Activated T-cell treated with anti-CD3 and anti-CD28 coated beads, Interleukin-2, amount 50 U/mL, for 72 hours (primary cell): ENCODE measurements around the gene SRD5A1. TPM values are rescaled to one million over a fixed set of nuclear protein-coding genes. Genes with fewer than 3 reads are reported as not detected.

Experiments used
- ATAC-seq, 2 donors: fragments of 150-1000 bp; cut with Tn5 transposase; replicated peaks in 1 of 2; 2 replicates each; pipeline ENCODE4 v1.10.0; 2021; ENCODE audit warnings: moderate library complexity in 2 of 2, mild to moderate bottlenecking in 1 of 2
- DNase-seq, 2 donors: peaks; one replicate each; pipeline ENCODE4 v3.0.0; 2021 to 2022; ENCODE audit warnings: mixed read lengths in 1 of 2
- H3K27ac Mint-ChIP-seq: one replicate; pipeline ENCODE4 v1.8.0; 2022; ENCODE audit warnings: mild to moderate bottlenecking, moderate library complexity, mixed read lengths
- H3K27me3 Mint-ChIP-seq: one replicate; pipeline ENCODE4 v1.8.0; 2022; ENCODE audit warnings: low read depth, mixed read lengths
- H3K36me3 Mint-ChIP-seq, 2 donors: one replicate each; pipeline ENCODE4 v1.8.0; 2022; ENCODE audit warnings: mixed read lengths in 2 of 2, mild to moderate bottlenecking in 1 of 2; ENCODE audit not compliant: insufficient read depth in 2 of 2
- H3K4me1 Mint-ChIP-seq: one replicate; pipeline ENCODE4 v1.8.0; 2022; ENCODE audit warnings: low read depth, mixed read lengths
- H3K4me3 Mint-ChIP-seq, 2 donors: one replicate each; pipeline ENCODE4 v1.8.0; 2022; ENCODE audit warnings: mild to moderate bottlenecking in 2 of 2, mixed read lengths in 2 of 2, moderate library complexity in 2 of 2
- H3K9me3 Mint-ChIP-seq, 2 donors: one replicate each; pipeline ENCODE4 v1.8.0; 2022; ENCODE audit warnings: mixed read lengths in 2 of 2
- total RNA-seq, 2 donors: library from RNA; stranded (reverse); gene quantifications; one replicate each; pipeline ENCODE4 v1.2.3, GENCODE V29; 2022

Gene SRD5A1
- total RNA-seq, 2 donors from 2014 or later = 16.4 to 22.8 TPM

DNA sequence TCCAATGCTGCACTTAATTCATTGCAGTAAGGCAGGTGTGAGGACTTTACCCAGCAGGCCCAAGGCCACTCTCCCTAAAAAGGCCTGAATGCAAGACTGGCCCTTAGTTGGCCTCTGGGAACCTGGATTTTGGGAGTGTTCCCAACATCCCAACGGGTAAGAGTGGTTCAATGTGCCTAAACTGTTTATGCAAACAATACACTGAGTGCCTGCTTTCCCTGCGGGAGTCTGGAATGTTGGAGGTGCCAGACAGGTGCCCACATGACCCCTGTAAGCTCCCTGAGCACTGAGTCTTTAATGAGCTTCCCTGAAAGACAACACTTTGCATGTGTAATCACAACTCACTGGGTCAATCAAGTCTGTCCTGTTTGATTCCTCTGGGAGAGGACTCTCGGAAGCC, 37.8 kb upstream of the SRD5A1 start:
- DNase-seq (no peak), ATAC-seq (no peak)
- Mint-ChIP-seq H3K9me3 (no peaks in the 10 kb centered on the region), H3K4me1 (peaks cover 1% of the 10 kb centered on the region), H3K4me3 (no peak overlapping the region), H3K27me3 (no peaks in the 10 kb centered on the region), H3K27ac (no peak overlapping the region), H3K36me3 (peaks cover 7 to 17% of the 10 kb centered on the region in 2 donors)

DNA sequence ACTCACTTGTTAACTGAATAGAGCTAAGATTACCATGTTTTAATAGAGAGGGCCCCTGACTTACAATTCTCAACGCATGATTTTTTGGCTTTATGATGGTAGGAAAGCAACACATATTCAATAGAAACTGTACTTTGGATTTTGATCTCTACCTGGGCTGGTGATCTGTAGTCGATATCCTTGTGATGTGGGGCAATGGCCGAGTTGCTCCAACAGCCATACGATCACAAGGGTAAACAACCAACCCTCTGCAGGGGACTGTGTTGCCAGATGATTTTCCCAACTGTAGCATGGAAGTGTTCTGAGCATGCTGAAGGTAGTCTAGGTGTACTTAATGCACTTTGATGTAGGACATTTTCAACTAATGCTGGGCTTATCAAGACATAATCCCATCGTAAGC, 36.9 kb upstream of the SRD5A1 start:
- H3K27ac Mint-ChIP-seq = no peak overlapping the region
- no peaks in the 10 kb centered on the region for H3K9me3 Mint-ChIP-seq
- H3K4me3 Mint-ChIP-seq = no peak overlapping the region
- peaks cover 7 to 27% of the 10 kb centered on the region in 2 donors for H3K36me3 Mint-ChIP-seq
- no peak for DNase-seq
- no peaks in the 10 kb centered on the region for H3K27me3 Mint-ChIP-seq
- ATAC-seq = no peak
- H3K4me1 Mint-ChIP-seq = peaks cover 4% of the 10 kb centered on the region

DNA sequence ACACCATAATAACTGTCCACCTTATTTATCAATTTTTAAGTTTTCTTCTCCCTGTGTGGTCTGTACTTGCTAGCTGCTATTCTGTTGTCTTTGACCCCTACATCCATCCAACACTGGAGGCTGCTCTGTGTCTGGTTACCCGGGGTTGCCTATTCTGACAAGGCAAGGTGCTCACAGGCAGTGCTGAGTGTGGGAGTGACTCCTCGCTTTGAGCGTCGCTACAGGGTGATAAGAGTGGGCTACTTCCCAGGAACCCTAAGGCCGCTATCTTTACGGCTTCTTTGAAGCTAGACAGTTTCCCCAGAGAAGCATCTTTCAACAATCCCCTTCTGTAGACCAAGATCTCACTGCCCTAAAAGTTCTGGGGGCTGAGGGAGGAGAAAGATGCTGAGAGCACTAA, 35.7 kb upstream of the SRD5A1 start:
- peaks cover 7 to 35% of the 10 kb centered on the region in 2 donors for H3K36me3 Mint-ChIP-seq
- H3K4me1 Mint-ChIP-seq = peaks cover 4% of the 10 kb centered on the region
- peak overlapping the region; percentile 13 for H3K27ac Mint-ChIP-seq
- H3K27me3 Mint-ChIP-seq = no peaks in the 10 kb centered on the region
- DNase-seq (no peak), ATAC-seq (no peak)
- H3K4me3 Mint-ChIP-seq = no peak overlapping the region
- H3K9me3 Mint-ChIP-seq = no peaks in the 10 kb centered on the region

DNA sequence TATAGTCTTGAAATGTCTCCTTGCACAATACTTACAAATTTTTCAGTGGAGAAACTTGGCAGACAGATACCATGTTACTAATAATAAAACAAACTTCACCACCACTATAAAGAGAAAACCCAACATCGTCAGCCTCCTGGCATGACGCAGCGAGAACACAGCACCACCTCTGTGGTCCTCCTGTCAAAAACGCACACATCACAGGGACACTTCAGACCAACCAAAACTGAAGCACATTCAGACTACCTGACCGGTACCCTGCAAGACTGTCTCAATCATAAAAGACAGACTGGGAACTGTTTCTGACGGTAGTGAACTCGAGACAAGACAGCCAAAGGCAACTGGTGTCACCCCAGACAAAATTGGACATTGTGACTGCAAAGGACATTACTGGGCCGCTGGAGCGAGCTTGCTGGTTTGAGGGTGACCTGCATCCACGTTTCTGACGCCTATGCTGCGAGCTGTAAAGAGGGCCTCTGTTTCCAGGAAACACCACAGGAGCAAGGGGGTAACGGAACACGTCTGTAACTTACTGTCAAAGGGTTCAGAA, 34.8 kb upstream of the SRD5A1 start:
- H3K9me3 Mint-ChIP-seq = no peaks in the 10 kb centered on the region
- H3K4me1 Mint-ChIP-seq = peaks cover 4% of the 10 kb centered on the region
- no peaks in the 10 kb centered on the region for H3K27me3 Mint-ChIP-seq
- DNase-seq = no peak
- no peak for ATAC-seq
- H3K27ac Mint-ChIP-seq = no peak overlapping the region
- H3K36me3 Mint-ChIP-seq = peaks cover 9 to 39% of the 10 kb centered on the region in 2 donors
- no peak overlapping the region for H3K4me3 Mint-ChIP-seq

DNA sequence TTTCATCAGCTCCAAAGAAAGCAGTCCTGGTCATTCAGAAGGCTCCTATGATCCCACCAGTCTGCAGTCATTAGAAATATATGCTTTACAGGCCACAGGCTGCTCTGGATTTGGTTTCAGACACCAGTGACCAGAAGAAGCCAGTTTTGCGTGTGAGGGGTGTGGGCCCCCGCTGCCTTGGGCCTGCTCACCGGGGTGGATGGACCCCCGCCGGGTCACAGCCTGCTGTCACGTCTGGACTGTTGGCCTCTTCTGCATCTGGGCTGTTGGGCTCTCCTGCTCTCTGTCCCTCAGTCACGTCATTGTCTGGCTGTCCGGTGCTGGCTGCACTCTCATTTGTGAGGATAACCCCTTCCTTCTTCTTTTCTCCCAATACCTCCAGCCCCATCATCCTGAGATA, 33.5 kb upstream of the SRD5A1 start:
- ATAC-seq = no peak

DNA sequence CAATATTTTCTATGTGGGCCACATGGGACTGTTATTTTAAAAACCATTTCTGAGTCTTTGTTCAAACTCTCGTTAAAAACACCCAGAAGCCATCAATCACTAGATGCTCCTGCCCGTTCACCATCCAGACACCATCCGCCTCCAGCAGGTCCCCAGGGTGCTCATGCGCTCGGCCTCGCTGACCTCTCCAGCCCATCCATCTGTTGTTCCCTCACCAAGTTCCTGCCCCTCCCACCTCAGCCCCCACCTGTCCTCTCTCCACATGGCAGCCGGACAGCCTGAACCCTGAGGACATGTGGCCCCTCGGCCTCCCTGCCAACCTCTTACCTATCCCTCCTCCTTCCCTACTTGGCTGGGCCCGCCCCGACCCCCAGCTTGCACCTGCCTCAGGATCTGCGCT, 32.0 kb upstream of the SRD5A1 start:
- Mint-ChIP-seq H3K36me3 (peaks cover 16 to 51% of the 10 kb centered on the region in 2 donors), H3K27ac (no peak overlapping the region), H3K9me3 (no peaks in the 10 kb centered on the region), H3K4me3 (no peak overlapping the region), H3K27me3 (no peaks in the 10 kb centered on the region), H3K4me1 (peaks cover 4% of the 10 kb centered on the region)
- DNase-seq = no peak
- ATAC-seq = no peak

More for the DNA sequence above, 33.5 kb upstream of the SRD5A1 start:
- Mint-ChIP-seq H3K4me3 (no peak overlapping the region), H3K27ac (no peak overlapping the region), H3K36me3 (peaks cover 12 to 43% of the 10 kb centered on the region in 2 donors), H3K27me3 (no peaks in the 10 kb centered on the region), H3K9me3 (no peaks in the 10 kb centered on the region), H3K4me1 (peaks cover 4% of the 10 kb centered on the region)
- DNase-seq = no peak

DNA sequence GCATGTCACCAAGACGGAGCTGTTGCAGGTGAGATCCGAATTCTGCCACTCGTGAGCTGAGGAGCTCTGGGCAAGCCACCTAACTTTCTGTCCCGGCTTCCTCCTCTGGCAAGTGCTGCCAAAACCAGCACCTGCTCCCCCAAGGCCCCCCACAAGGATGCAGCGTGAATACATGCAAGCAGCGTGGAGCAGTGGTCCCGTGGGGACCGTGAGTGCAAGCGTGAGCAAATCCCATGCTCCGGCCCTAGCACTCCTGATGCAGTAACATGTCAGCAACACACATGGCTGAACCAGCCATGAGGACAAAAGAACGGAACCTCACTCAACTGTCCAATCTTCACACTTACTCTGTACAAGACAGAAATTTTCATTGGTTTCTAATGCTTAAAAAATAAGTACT, 31.4 kb upstream of the SRD5A1 start:
- H3K4me1 Mint-ChIP-seq = peaks cover 4% of the 10 kb centered on the region

DNA sequence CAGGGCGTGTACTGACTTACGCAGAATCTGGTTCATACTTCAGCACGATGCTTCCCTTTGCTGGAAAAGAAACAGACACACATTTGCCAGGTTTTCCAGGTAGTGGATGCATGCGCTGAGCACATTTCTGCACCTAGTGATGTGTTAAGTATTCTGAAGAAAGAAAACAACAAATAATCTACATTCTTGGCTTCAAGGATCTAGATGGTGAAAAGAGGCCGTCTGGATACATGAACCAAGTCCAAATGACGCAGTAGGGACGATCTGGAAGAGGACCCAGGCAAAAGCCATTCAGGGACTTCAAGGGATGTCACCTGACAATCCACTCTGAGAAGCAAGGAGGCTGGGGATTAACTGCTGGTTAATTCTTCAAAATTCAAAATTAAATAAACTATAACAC, 30.8 kb upstream of the SRD5A1 start:
- Mint-ChIP-seq H3K9me3 (no peaks in the 10 kb centered on the region), H3K27ac (no peak overlapping the region), H3K27me3 (no peaks in the 10 kb centered on the region), H3K4me1 (peaks cover 4% of the 10 kb centered on the region), H3K36me3 (peaks cover 14 to 52% of the 10 kb centered on the region in 2 donors), H3K4me3 (no peak overlapping the region)
- DNase-seq = no peak
- ATAC-seq = no peak

More for the DNA sequence above, 31.4 kb upstream of the SRD5A1 start:
- no peak overlapping the region for H3K4me3 Mint-ChIP-seq
- no peak for DNase-seq
- no peak overlapping the region for H3K27ac Mint-ChIP-seq
- H3K9me3 Mint-ChIP-seq = no peaks in the 10 kb centered on the region
- peaks cover 14 to 49% of the 10 kb centered on the region in 2 donors for H3K36me3 Mint-ChIP-seq
- no peaks in the 10 kb centered on the region for H3K27me3 Mint-ChIP-seq
- no peak for ATAC-seq

DNA sequence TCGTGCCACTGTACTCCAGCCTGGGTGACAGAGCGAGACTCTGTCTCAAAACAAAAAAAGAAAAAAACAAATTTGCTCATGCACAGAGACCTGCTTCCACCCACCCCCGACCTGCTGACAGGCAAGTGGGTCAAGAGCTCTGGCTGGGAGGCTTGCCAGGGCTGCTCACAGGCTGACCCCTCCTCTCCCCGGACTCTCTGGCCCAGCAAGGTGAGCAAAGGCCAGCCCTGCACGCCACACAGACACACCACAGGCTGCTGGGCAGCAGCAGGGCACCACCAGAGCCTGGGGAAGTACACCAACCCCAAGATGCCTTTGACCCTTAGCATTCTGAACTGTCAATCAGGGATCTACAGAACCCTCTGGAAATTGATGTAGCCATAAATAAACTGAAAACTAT, 29.6 kb upstream of the SRD5A1 start:
- DNase-seq (no peak), ATAC-seq (no peak)
- no peaks in the 10 kb centered on the region for H3K9me3 Mint-ChIP-seq
- H3K4me1 Mint-ChIP-seq = peaks cover 4% of the 10 kb centered on the region
- H3K27ac Mint-ChIP-seq = no peak overlapping the region
- no peaks in the 10 kb centered on the region for H3K27me3 Mint-ChIP-seq
- H3K36me3 Mint-ChIP-seq = peaks cover 15 to 56% of the 10 kb centered on the region in 2 donors
- no peak overlapping the region for H3K4me3 Mint-ChIP-seq

DNA sequence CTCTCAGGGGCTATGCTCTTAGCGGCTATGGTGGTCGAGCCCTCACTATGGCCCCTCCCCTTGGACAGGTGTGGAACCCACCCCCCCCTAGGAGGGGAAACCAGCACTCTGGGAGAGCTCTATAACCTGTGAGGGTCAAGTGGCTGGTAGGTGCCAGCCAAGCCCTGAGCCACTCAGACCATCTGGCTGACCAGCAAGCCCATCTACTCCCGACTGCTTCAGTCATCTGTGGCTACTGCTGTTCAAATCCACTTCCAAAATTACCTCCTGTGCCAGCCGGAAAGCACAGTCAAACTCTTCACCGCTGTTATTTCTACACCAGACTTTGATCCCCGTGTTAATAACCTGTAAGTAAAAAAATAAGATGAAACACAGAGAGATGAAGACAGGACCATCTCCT, 28.9 kb upstream of the SRD5A1 start:
- H3K9me3 Mint-ChIP-seq = no peaks in the 10 kb centered on the region
- H3K4me1 Mint-ChIP-seq = peaks cover 4% of the 10 kb centered on the region
- no peak overlapping the region for H3K4me3 Mint-ChIP-seq
- H3K36me3 Mint-ChIP-seq = peaks cover 15 to 53% of the 10 kb centered on the region in 2 donors
- DNase-seq (no peak), ATAC-seq (no peak)
- H3K27ac Mint-ChIP-seq = no peak overlapping the region
- H3K27me3 Mint-ChIP-seq = no peaks in the 10 kb centered on the region

DNA sequence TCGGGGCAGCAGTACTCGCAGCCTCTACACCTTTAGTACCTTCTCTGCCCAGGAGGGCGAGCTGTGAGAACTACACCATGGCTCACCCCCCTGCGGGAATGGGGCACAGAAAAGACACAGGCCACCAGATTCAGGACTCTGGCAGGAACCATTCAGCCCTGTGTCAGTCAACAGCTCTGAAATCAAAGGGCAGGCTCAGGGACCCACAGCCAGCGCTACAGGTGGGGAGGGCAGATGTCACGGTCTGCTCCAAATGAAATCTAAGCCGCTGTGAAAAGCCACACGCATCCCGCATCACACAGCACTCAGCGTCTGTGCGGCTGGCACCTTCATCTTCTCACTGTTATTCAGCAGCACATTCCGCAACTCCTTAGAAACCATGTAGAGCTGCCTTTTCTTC, 28.3 kb upstream of the SRD5A1 start:
- peaks cover 4% of the 10 kb centered on the region for H3K4me1 Mint-ChIP-seq
- no peaks in the 10 kb centered on the region for H3K9me3 Mint-ChIP-seq
- ATAC-seq (no peak), DNase-seq (no peak)
- no peaks in the 10 kb centered on the region for H3K27me3 Mint-ChIP-seq
- H3K27ac Mint-ChIP-seq = no peak overlapping the region
- peaks cover 13 to 55% of the 10 kb centered on the region in 2 donors for H3K36me3 Mint-ChIP-seq
- no peak overlapping the region for H3K4me3 Mint-ChIP-seq

DNA sequence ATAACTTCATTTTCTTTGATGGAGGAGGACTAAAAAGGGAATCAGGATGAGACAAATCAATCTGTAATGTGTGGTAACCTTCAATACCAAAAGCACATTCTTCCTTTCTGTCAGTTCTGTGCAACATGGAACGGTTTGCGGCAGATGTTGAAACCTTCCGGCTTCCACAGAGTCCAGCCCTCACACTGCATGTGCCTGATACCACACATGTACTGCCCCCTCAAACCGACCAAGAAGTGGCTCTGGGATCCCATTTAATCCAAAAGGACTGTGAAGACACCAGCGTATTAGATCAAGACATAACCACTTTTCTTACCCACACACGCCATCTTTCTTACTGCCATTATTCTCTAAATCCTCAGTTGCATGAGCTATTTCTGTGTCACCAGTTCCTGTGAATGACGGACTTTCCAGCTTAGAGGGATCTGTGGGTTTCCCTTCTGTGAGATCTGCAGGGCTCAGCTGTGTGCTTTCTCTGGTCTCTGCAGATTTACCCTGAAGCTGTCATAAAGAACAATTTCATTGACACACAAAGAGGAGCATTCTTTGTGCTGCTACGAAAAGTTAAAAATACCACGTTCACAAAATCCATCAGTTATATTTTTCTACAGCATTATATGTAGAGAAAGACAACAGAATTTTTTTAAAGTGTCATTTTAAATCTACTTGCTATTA, 26.2 kb upstream of the SRD5A1 start:
- H3K36me3 Mint-ChIP-seq = peaks cover 12 to 44% of the 10 kb centered on the region in 2 donors

DNA sequence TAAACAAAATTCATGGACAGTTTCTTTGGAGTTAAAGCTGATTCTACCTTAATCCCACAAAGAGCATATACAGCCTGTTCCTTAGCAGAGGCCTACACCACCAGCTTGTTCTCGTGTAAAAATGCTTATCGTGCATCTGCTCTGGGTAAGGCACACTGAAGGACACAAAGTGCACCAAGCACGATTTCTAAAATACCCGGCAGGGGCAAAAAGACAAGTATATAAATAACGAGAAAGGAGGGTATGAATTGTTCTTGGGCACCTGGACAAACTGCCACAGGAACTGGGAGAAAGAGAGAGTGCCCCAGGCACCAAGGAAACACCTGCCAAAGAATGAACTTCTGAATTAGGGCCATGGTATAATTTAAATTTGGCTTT, 25.7 kb upstream of the SRD5A1 start:
- Mint-ChIP-seq H3K27ac (no peak overlapping the region), H3K4me3 (no peak overlapping the region), H3K9me3 (no peaks in the 10 kb centered on the region), H3K36me3 (peaks cover 12 to 45% of the 10 kb centered on the region in 2 donors), H3K27me3 (no peaks in the 10 kb centered on the region), H3K4me1 (peaks cover 3% of the 10 kb centered on the region)
- no peak for ATAC-seq
- no peak for DNase-seq

More for the DNA sequence above, 26.2 kb upstream of the SRD5A1 start:
- peaks cover 3% of the 10 kb centered on the region for H3K4me1 Mint-ChIP-seq
- H3K27ac Mint-ChIP-seq = no peak overlapping the region
- no peaks in the 10 kb centered on the region for H3K9me3 Mint-ChIP-seq
- no peaks in the 10 kb centered on the region for H3K27me3 Mint-ChIP-seq
- no peak for ATAC-seq
- no peak overlapping the region for H3K4me3 Mint-ChIP-seq
- DNase-seq = no peak

DNA sequence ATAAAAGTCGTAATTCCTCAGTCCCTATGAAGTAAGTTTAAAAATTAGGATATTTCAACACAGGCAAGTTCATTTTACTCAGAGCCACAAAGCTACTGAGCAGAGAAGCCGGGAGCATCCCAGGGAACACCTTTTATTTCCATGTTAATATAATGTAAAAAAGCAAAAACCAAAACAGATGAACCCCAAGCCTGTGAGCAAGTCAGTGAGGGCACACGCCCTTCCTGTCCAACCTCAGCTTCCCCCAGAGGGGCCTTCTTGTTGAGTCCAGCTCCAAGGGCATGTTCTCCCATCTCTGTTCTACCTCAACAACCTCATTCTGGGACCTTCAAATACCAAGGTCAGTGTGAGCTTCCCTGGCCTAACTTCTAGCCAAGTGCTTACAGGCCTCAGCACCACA, 25.2 kb upstream of the SRD5A1 start:
- Mint-ChIP-seq H3K36me3 (peaks cover 10 to 43% of the 10 kb centered on the region in 2 donors), H3K27ac (no peak overlapping the region), H3K9me3 (no peaks in the 10 kb centered on the region), H3K27me3 (no peaks in the 10 kb centered on the region), H3K4me1 (peaks cover 3% of the 10 kb centered on the region), H3K4me3 (no peak overlapping the region)
- ATAC-seq (no peak), DNase-seq (no peak)
